NCI-H524 (cell line): Measurements from ENCODE around the gene RAPGEF5.

Experiments
- DNase-seq, 2 experiments: peaks; one replicate each; lab custom pipeline; 2025; lab: John Stamatoyannopoulos, UW

Gene RAPGEF5

DNA sequence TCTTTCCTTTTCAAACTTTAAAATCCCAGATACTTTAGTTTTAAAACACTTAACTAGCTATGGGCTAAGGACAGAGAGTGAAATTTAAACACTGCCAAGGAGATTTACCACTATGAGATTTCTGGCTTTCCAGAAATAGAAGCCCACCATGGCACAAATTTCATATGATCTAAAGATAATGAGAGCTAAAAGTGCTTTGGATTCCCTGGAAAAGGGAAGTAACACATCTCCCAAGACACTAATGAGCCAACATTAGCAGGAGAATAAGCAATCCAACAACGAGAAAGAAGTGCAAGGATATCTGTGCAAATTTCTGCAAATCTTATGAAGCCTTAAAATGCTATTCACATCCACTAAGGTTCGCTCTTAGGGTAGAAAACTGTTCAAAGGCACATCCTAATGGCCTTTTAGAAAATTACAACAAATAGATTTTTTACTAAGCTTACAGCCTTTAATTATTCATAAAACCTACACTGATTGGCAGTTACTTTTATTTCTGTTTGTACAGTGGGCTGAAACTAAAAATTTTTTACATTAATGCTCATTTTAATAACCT, 100.3 kb downstream of the RAPGEF5 start:
- peak in 1 of 2 experiments; percentile 59 for DNase-seq

DNA sequence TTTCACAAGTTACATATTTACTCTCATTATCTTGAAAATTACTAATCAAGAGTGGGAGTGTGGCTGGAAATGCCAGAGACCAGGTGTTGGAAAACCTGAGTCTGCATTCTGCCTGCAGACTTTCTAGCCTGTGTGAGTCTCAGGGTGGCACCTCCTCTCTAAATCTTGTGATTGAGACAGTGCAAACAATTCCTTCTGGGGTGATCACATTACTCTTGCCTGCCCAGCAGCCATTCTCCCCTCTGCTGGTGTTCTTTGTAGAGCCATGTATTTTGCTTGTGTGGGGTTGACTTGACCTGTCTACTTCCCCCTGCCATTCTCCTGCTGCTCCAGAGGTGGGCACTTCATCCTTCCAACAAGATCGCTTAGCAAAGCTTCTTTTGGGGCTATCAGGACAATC, 101.1 kb downstream of the RAPGEF5 start:
- peak; percentile 12 to 41 for DNase-seq

DNA sequence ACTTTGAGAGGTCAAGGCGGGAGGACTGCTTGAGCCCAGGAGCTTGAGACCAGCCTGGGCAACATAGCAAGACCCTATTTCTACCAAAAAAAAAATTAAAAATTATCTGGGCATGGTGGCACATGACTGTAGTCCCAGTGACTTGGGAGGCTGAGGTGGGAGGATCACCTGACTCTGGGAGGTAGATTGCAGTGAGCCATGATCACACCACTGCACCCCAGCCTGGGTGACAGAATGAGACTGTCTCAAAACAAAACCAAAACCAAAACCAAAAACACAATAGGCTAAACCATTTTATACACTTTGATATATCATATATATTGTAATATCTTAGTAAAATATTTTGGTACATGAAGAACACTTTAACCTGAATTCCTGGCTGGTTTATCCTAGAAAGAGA, 101.6 kb downstream of the RAPGEF5 start:
- DNase-seq, result no peak

DNA sequence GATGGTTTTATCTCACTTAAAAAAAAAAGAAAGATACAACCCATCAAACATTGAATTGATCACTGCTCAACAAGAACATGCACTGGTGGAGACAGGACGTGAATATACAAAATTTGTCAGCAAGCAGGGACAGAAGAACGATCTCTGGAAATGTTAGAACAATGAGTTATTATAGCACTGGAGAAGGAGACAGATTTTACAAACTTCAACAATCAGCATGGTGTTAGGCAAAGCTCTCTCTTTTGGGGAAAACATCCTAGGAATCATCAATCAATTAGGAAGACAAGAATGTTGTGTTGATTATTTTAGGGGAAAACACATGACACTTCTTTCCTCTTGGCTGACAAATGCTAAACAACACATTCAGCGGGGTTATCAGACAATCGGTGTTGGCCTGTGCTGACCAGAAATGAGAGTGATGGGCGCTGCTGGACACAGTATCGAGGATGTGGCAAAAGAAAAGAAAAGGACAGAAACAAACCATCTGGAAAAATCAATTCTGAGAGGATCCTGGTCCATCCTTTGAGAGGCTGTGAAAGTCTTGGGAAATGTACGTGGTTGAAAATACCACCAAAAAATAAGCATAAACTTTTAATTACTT, 103.9 kb downstream of the RAPGEF5 start:
- DNase-seq, result no peak

DNA sequence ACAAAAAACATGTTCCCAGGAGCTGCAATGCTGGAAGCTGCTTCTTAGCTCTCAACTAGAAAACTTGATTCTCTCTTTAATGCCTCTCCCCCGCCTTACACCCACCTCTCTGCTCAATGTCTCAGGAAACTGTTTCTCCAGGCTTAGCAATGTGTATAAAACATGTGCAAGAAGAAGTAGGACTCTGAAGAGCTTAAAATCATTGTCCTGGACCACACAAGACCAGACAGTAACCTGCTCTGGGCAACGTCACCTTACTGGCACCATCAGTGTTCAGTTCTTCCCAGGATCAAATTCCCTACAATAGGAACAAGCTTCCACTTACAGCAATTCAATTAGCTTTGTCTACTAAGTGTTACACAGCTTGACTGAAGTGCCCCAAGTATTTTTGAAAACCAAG, 104.9 kb downstream of the RAPGEF5 start:
- DNase-seq, result peak in 1 of 2 experiments; percentile 77

DNA sequence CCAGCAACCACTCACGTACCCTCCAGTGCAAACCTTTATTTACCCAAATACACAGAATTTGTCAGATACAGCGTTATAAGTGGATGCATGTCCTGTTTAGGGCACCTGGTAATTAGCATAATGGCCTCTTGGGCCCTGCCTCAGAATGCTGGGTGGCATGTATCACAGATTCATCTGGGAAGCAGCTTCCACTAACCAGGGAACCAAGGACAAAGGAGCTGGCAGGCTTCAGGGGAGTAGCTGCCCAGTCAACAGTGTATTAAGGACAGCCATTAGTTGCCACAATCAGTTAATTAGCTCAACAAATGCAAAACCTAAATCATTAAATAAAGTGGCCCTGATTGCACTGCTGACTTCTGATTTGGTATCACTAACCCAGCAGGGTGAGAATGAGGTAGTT, 105.7 kb downstream of the RAPGEF5 start:
- peak in 1 of 2 experiments; percentile 6 for DNase-seq

DNA sequence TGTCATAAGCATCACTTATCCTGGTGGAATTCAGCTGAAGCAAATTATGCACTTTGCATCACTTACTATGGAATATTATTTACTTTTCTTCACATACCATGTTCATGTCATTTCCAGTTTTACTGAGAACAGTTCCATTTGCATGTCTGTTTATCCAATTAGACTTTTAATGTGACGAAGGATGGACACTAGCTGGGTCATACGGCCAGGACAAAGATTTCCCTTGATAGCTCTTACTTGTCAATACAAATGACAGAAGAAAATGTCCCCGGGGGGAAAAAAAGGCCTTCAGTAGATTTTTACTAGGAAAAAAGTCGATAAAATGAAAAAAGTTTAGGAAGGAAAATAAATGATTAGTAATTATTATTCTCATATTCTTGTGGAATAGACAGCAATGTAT, 106.6 kb downstream of the RAPGEF5 start:
- DNase-seq, result no peak

DNA sequence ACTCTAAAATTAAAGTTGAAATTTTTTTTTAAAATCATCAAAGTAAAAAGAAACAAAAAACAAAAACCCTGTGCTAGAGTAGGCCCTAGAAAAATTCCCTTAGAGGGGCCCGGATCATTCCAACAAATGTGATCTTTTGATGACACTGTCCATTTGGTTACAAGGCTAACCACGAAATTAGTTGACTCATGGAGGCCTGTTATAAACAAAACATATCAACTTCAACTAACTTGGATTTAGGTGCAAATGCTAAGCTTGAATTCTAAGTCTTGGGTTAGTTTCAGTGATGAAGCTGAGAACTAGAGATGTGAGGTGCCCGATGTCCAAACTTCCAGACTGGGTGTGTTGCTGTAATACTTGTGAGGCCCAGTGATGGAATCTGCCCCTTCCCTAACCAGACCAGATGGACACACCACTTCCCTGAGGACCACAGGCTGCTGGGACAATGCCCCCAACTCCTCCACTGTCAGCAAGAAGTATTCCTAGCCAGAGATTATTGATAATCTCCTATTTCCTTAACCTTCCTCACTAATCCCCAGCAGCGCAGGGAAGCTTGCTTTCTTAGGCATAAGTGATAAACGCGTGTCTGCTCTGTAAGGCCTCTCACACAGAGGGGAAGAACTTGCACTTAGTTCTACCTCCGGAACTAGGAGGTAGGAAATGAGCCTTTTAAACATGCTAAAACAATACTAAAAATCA, 108.7 kb downstream of the RAPGEF5 start:
- DNase-seq, result no peak

DNA sequence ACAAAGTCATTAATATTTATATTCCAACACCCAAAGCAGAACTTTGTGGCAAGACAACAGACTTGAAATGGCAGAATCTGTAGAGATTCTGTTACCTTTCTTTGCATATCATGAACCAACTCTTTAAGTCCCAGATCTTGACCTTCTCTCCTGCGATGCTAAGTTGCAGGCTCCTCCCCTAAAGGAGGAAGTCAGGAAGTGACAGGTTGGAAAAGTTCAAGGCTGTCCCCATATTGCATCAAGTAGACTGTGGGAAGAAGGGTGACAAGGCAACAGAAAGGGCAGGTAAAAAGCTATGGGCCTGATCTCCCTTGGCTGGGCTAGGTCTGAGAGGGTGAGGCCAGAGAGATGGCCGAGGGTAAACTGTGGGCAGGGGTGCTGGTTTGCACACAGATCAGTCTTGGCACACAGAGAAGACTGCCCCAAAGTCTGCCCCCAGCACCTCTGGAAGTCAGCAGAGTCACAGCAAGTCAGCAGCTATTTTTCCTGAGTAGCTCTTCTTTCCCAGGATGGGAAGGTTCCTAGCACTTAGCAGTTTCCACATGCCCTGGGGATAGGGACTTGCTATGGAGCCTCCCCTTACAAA, 115.1 kb downstream of the RAPGEF5 start:
- DNase-seq, result no peak

DNA sequence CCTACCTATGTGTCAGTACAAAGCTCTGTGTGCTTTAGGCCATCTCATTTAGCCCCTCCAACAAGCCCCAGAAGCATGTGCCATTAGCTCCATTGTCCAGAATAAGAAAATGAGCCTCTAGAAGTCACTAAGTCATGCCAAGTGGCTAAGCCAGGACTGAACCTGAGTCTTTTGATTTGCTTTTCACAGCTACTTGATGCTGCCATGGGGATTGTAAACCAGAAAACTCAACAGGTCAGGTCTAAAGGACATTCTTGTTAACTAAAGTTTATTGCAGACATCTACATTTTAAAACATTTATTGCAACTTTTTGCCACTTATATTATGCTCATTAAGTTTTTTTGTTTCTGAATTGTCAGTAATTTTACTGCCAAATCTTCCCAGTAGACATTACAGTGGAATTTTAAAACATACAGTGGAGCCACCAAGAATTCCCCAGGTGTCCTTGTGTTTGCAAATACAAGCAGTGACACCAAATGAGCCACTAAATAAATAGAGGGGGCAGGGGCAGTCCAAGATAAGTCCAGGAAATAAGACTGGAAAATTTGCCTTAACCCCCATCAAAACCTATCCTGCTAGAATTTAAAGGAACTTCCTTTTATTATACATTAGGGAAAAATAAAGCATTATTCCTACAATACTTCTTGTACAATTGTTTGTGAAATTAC, 115.9 kb downstream of the RAPGEF5 start:
- DNase-seq, result no peak

DNA sequence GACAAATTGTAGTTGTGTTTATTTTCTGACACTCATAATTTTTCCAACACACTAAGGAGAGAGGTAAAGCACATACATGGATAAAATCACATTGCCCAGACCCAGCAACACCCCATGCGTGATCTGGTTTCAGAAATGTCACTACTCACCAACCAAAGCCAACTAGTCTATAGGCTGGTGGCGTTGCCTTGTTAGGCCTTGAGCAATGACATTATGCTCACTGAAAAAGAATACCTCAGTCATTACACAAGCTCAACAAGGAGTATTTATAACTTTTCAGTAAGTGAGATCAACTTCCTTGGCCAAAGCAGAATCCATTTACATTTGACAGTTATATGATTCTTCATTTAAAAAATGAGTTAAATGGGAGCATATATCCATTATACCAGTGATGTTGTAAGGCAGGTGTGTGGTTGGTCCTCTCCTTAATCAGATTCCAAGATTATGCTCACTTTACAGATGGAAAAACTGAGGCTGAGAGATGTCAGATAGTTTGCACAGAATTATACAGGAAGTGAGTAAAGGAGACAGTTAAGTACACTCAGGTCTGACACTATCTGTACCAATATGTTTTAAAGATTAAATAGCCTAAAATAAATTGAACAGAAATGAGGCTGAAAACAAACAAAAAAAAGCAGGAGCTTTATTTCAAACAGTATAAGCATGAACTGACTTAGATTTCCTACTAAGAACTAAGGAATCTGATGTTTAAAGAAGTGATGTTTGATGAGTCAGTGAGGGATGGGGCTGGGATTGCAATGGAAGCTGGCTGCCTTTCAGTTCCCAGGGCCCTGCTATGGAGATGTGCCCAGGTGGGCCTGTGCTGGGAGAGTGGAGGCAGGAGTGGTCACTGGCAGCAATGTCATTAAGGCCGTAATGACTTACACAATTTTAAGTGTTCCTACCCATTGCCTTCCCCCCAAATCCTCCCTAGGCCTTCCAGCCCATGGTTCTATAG, 118.3 kb downstream of the RAPGEF5 start:
- DNase-seq, result no peak

DNA sequence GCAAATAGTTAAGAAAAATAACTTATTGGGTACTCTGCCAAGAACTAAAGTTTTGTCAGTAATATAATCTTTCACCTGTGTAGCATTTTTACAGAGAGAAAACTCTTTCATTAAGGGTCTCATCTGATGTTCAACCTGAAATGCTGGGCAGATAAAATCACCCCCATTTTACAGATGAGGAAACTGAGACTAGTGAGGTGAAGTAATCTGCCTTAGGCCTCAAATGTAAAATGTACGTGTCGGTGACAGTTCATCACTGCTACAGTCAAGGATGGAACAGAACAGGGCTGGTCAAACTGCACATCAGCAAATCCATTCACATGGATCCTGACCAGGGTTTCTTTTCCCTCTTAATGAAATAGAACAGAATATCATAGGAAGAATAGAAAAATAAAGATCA, 121.8 kb downstream of the RAPGEF5 start:
- DNase-seq, result no peak

DNA sequence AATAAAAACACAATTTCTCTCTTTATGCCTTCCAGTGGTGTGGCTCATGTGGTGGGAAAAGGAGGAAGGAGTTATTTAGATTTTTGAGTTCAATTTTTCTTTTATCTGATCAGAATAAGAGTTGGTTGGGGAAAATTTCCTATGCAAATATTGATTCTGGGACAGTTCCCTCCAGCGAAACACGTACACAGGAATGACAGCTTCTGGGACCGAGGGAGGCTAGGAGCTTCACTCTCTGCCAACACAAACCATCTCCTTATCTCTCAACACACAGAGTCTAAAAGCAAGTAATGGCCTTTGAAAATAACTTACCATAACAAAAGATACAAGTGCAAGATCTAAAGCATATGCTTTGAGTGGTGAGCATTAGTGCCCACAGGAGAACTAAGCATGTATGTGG, 122.7 kb downstream of the RAPGEF5 start:
- no peak for DNase-seq

DNA sequence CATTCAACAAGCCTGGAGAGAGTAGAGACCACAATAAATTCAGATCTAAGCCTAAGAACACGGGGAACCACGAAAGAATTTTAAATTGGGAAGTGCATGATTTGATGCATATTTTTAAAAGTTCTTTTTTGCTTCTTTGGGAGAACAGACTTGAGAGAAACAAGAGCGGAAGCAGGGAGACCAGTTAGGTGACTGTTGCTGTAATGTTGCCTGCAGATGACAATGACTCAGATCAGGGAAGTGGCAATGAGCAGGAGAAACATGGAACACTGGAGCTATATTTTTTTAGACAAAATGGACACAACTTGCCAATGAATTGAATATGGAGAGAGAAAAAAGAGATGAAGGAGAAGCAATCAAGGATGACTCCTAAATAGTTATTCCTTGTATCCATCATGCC, 125.1 kb downstream of the RAPGEF5 start:
- DNase-seq, result no peak

DNA sequence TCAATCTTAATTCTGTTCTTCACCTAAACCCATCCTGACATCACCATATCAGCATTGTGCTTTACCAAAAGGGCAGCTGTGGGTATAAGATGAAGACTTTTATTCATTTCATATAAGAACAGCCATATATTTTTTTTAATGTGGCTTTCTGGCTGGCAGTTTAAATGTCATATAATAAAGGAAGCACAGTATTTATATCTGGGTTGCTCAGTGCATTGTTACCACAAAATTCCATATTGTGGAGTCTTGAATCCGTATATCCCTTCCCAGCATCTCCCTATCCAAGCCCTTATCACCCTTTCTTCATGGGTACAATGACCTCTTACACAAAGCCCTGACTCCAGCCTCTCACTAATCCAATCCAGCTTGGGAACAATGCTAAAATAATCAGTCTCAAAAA, 125.8 kb downstream of the RAPGEF5 start:
- DNase-seq, result no peak

DNA sequence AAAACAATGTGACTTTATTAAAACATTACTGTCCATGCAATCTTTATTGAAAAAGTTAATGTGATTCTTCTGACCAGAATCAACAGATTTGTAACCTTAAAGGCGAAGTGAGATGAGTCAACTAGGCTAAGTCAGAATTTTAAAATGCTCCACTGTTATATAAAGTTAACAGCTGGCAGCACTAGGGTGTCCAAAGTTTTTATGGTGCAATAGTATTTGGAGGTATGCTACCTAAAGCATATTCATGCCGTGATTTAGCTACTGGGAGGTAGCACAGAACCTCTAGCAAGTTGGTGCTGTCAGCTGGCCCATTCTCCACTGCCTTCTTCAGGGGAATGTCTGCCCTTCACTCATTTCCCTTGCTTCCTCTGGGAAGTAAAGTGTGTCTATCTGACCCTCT, 126.7 kb downstream of the RAPGEF5 start:
- DNase-seq, result no peak

DNA sequence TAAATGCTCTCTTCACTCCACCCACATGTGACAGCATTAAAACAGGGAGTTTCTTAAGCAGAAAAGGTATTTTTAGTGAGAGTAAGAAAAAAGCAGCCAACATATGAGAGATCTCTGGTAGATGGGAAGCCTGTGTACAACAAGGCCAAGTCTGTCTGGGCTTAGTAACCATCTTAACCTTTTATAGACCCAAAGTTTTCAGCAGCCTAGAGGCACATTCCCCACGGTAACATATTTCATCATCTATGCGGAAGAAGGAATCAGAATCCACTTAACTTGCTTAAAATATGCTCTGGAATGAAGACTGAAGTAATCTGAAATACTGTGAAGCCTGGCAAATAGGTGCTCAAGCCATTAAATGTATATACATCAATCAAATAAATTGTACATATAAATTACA, 127.8 kb downstream of the RAPGEF5 start:
- DNase-seq, result no peak

DNA sequence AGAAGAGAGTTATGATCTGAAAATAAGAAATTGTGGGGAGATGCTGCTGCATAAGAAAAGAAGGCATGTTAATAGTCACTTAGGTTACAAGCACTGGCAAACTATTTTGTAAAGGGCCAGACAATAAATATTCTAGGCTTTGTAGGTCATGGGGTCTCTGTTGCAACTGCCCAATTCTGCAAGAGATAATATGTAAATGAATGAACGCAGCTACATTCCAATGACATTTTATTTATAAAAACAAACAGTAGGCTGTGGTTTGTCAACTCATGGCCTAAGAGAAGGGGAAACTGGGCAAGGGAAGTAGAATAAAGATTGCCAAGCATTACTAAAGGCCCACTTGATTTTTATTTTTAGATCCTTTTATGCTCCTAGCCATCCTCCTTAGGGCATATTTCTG, 133.1 kb downstream of the RAPGEF5 start:
- DNase-seq, result no peak

DNA sequence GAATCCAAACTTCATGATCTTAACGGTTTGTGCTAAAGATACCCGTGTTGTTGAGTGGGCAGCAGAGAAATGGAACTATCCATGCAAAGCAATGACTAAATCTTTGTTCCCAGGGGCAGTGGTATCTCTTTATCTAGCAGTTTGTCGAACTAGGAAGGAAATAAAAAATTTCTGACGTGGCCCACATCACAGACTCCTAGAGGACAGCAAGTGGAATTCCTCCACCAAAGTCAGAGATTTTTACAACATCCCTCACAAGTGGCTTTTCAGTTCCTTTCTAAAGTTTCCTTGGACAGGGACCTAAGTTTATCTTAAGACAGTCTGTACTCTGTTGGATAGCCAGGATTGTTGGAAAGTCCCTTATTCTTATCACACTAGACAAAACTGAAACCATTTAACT, 136.0 kb downstream of the RAPGEF5 start:
- no peak for DNase-seq

DNA sequence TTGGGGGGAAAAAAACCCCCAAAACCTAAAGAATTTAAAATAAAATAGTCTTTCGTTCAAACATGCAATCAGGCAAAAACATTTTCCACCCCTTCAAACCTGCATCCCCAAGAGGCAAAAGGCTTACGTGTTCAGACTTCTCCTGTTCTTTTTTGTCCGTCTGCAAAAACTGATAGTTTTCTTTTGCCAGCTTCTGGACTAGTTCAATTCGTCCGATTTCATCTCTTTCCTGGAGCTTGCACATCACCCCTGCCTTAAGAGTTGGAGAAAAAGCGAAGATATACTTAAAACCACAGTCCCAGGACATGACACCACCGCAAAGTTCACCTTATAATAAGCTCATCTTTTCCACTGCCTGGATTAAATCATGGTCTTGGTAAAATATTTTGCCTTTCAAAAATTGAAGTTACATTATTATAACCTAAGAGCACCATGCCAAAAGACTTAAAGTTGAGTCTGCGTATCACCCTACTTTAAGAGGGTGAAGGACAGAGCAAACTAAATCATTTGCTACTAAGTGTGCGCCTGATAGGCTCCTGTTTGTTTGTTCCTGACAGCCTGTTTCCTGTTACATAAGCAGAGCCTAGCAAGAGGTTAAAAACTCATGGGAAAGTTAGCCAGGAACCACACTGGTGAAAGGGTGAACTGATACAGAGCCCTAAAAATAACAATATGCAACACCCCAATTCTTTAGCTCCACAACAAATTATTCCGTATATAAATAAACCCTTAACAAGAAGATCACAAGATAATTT, 137.0 kb downstream of the RAPGEF5 start:
- no peak for DNase-seq

DNA sequence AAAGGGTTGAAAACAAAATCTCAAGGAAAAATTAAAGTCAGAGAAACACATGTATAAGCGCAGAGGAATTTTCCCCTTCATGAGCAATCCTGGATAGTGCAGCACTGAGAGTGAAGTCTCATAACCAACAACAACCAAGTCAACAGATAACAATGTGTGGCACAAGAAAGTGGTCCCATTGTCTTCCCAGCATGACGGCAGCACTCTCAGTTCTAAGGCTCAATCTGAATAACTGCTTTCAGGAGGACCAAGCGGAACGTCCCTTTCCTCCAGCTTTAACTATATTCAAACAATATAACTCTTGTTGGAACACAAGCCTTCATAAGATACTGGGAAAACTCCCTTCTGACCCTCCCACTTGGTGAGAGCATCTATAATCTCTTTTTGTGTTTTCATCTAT, 137.9 kb downstream of the RAPGEF5 start:
- no peak for DNase-seq
